HEK293T (cell line): ENCODE results near the gene CRTC2.

Experiments used
- CTCF ChIA-PET: fragments of 350-600 bp; formaldehyde crosslinking; extraction: SDS; loops from one replicate; lab custom pipeline; 2021; ENCODE audit warnings: antibody characterized with exemption, inconsistent platforms; lab: Yijun Ruan, JAX
- POLR2A ChIA-PET: fragments of 350-600 bp; formaldehyde crosslinking; extraction: SDS; loops from one replicate; lab custom pipeline; 2020; ENCODE audit warnings: antibody characterized with exemption, inconsistent platforms; lab: Yijun Ruan, JAX
- DNase-seq: peaks from one replicate; pipeline ENCODE4 v3.0.0; 2012; ENCODE audit warnings: mixed read lengths; ENCODE audit errors: extremely low spot score
- ARNT ChIP-seq: fragments of 450-650 bp; IDR thresholded peaks from 2 replicates; pipeline ENCODE4 v1.6.1; 2017; ENCODE audit warnings: mild to moderate bottlenecking
- BHLHE40 ChIP-seq: fragments of 450-650 bp; IDR thresholded peaks from 2 replicates; pipeline ENCODE4 v1.6.1; 2016; ENCODE audit warnings: mild to moderate bottlenecking, moderate library complexity, borderline replicate concordance
- CTBP1 ChIP-seq: fragments of 450-650 bp; IDR thresholded peaks from 2 replicates; pipeline ENCODE4 v1.6.1; 2016; ENCODE audit warnings: borderline replicate concordance
- ELF4 ChIP-seq: fragments of 450-650 bp; IDR thresholded peaks from 2 replicates; pipeline ENCODE4 v1.6.1; 2017; ENCODE audit warnings: antibody characterized with exemption
- FOXA1 ChIP-seq: fragments of 450-650 bp; IDR thresholded peaks from 2 replicates; pipeline ENCODE4 v1.6.1; 2016; ENCODE audit warnings: mild to moderate bottlenecking
- FOXK2 ChIP-seq: fragments of 450-650 bp; IDR thresholded peaks from 2 replicates; pipeline ENCODE4 v1.6.1; 2016; ENCODE audit warnings: mild to moderate bottlenecking
- FOXM1 ChIP-seq: fragments of 450-650 bp; IDR thresholded peaks from 2 replicates; pipeline ENCODE4 v1.6.1; 2017; ENCODE audit warnings: mild to moderate bottlenecking, borderline replicate concordance
- HDGF ChIP-seq: fragments of 450-650 bp; IDR thresholded peaks from 2 replicates; pipeline ENCODE4 v1.6.1; 2017; ENCODE audit warnings: antibody characterized with exemption, borderline replicate concordance
- L3MBTL2 ChIP-seq: fragments of 450-650 bp; conservative IDR thresholded peaks from 2 replicates; pipeline ENCODE4 v1.6.1; 2016; ENCODE audit warnings: mild to moderate bottlenecking
- LEF1 ChIP-seq: fragments of 450-650 bp; IDR thresholded peaks from 2 replicates; pipeline ENCODE4 v1.6.1; 2017; ENCODE audit warnings: mild to moderate bottlenecking, borderline replicate concordance
- NFRKB ChIP-seq: fragments of 450-650 bp; IDR thresholded peaks from 2 replicates; pipeline ENCODE4 v1.6.1; 2016; ENCODE audit warnings: mild to moderate bottlenecking, moderate library complexity
- SP1 ChIP-seq: fragments of 450-650 bp; IDR thresholded peaks from 2 replicates; pipeline ENCODE4 v1.6.1; 2017
- SUZ12 ChIP-seq: fragments of 450-650 bp; IDR thresholded peaks from 2 replicates; pipeline ENCODE4 v1.6.1; 2016; ENCODE audit warnings: mild to moderate bottlenecking
- TARDBP ChIP-seq: fragments of 450-650 bp; IDR thresholded peaks from 2 replicates; pipeline ENCODE4 v1.6.1; 2016
- ZNF384 ChIP-seq: fragments of 450-650 bp; IDR thresholded peaks from 2 replicates; pipeline ENCODE4 v1.6.1; 2016
- TF ChIP-seq, protein P1 (sequence below): fragments of 450-650 bp; IDR thresholded peaks from 2 replicates; pipeline ENCODE4 v1.6.1; 2016

CRTC2 gene

DNA sequence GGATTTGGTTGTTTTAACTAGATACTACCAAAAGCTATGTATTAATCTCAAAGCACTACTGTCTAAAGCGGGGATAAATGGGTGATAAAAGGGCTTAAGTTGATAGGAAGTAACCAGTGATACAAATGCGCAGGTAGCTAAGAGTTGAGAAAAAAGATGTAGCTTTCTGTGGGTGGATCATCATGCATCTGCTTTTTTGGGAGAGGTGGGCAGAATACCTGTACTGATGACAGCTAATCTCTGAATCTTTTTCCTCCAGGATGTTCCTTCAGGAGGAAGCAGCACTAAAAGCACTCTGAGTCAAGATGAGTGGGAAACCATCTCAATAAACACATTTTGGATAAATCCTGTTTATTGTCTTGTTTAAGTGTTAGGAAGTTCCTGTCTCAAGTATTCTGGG, 33.4 kb upstream of the CRTC2 start:
- POLR2A ChIA-PET, result interaction anchor here (0.9 to 3.3 kb wide), 12 partner anchors 9 to 447 kb away, joined by 3 to 48 read pairs (median 5); partner anchors contain the start of genes CREB3L4, CRTC2, SLC39A1 and TPM3
- CTCF ChIA-PET, result no interaction called here
- no peak for DNase-seq
- TF ChIP-seq HDGF (no peak), BHLHE40 (0 out of 2 replicates have a peak, but pooled peaks have one; percentile 10), L3MBTL2 (no peak), FOXK2 (no peak), LEF1 (no peak), FOXM1 (no peak), ARNT (no peak), SUZ12 (no peak)

- no peak for TF ChIP-seq BHLHE40
- no peak for TF ChIP-seq ARNT
- no peak for TF ChIP-seq CTBP1
- no peak for TF ChIP-seq TARDBP
- TF ChIP-seq HDGF, result no peak
- TF ChIP-seq, protein P1, sequence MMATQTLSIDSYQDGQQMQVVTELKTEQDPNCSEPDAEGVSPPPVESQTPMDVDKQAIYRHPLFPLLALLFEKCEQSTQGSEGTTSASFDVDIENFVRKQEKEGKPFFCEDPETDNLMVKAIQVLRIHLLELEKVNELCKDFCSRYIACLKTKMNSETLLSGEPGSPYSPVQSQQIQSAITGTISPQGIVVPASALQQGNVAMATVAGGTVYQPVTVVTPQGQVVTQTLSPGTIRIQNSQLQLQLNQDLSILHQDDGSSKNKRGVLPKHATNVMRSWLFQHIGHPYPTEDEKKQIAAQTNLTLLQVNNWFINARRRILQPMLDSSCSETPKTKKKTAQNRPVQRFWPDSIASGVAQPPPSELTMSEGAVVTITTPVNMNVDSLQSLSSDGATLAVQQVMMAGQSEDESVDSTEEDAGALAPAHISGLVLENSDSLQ, result no peak
- TF ChIP-seq FOXK2, result no peak
- TF ChIP-seq L3MBTL2, result no peak
- no peak for TF ChIP-seq ELF4
- no peak for TF ChIP-seq LEF1
- TF ChIP-seq SP1, result no peak
- no peak for TF ChIP-seq SUZ12
- TF ChIP-seq NFRKB, result no peak
- TF ChIP-seq ZNF384, result no peak
- no peak for TF ChIP-seq FOXM1
- TF ChIP-seq FOXA1, result no peak
- no peak for DNase-seq
- ChIA-PET POLR2A (interaction anchor here (0.9 to 7.2 kb wide), 34 partner anchors 10 to 446 kb away, joined by 3 to 106 read pairs (median 6); partner anchors contain the start of genes CHTOP, CREB3L4, CRTC2 and DENND4B), CTCF (no interaction called here)
Measured at GRCh38 chr1:153991151-153991630, 32.8 kb upstream of the CRTC2 start.

- POLR2A ChIA-PET, result interaction anchor here (0.6 to 7.2 kb wide), 80 partner anchors 10 to 425 kb away, joined by 3 to 106 read pairs (median 4); partner anchors contain the start of genes CHTOP, CREB3L4, CRTC2 and DENND4B
- CTCF ChIA-PET, result interaction anchor here (0.6 kb wide), 1 partner anchor 148 kb away, joined by 3 read pairs; no protein-coding TSS in a partner anchor
- DNase-seq, result peak; percentile 98
- TF ChIP-seq BHLHE40 (no peak), ELF4 (peak; percentile 99), ARNT (no peak), NFRKB (peak; percentile 66; the same call in 1 of the 2 replicates)
- TF ChIP-seq, protein P1, result peak; percentile 82; the same call in 1 of the 2 replicates
Measured at GRCh38 chr1:153990468-153991150, 32.2 kb upstream of the CRTC2 start, which contains the start of gene RPS27. Gene RPS27, plus strand, starts transcription at chr1:153990762. Its CDS starts 35 bp downstream, at chr1:153990797.

DNA sequence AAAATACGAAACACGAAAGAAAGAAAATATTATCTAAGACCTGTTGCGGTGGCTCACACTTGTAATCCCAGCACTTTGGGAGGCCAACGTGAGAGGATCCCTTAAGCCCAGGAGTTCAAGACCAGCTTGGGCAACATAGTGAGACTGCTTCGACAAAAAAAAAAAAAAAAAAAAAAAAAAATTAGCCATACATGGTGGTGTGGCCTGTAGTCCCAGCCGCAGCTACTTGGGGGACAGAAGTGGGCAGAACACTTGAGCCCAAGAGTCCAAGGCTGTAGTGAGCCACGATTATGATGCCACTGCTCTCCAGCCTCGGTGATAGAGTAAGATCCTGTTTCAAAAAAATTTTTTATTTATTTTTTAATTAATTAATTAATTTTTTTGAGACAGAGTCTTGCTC, 29.2 kb upstream of the CRTC2 start:
- CTCF ChIA-PET, result interaction anchor here (0.7 to 3.0 kb wide), 9 partner anchors 10 to 189 kb away, joined by 3 to 16 read pairs (median 7); partner anchors contain the start of genes CREB3L4, DENND4B, JTB and SLC39A1
- no peak for DNase-seq
- peak; percentile 71 for TF ChIP-seq ZNF384
- TF ChIP-seq CTBP1, result no peak
- POLR2A ChIA-PET, result interaction anchor here (0.7 to 7.2 kb wide), 8 partner anchors 12 to 204 kb away, joined by 3 to 106 read pairs (median 16); partner anchors contain the start of genes CREB3L4, DENND4B, GATAD2B and JTB

- ChIA-PET POLR2A (interaction anchor here (0.5 to 7.2 kb wide), 19 partner anchors 8 to 351 kb away, joined by 3 to 106 read pairs (median 4); partner anchors contain the start of genes CREB3L4, DENND4B, GATAD2B and JTB), CTCF (interaction anchor here (0.6 to 3.0 kb wide), 21 partner anchors 8 to 633 kb away, joined by 3 to 16 read pairs (median 5); partner anchors contain the start of genes CREB3L4, DENND4B, GATAD2B and JTB)
- DNase-seq, result peak; percentile 88
- TF ChIP-seq L3MBTL2 (0 out of 2 replicates have a peak, but pooled peaks have one; percentile 22), ARNT (no peak)
Measured at GRCh38 chr1:153985941-153986761, 27.7 kb upstream of the CRTC2 start, which contains the start of gene RAB13. Gene RAB13, minus strand, starts transcription at chr1:153986339. Its CDS starts 103 bp downstream, at chr1:153986236.
